ENCODE data around the gene GPR75. TPM values are rescaled to one million over a fixed set of nuclear protein-coding genes. Genes with fewer than 3 reads are reported as not detected.
"Not testable (repeated sequence)": the region's sequence is repeated elsewhere in the genome, so short reads cannot be mapped to it uniquely, and the experiment has no call there.

Gene GPR75
- total RNA-seq, 4 donors from 2014 or later = 0.80 to 19.6 (median 1.3) TPM

DNA sequence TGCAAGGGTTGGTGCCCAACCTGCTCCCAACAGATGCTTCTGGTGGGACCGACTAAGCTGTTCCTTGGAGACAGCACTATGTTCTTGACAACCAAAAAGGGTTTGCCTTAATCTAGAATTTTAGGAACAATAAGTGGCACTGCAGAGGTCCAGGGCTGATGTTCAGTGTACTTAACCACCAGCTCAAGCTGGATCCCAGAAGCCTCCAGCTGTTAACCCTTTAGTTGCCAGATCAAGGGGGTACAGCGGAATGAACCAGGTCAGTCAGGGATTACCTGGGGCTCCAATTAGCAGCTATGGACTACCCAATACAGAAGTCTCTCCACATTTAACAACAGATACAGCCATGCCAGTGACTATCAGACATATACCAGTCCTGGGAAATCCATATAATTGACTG lies 3.5 kb downstream of the GPR75 start:
- intact Hi-C loops (cut with DNase I; ENCODE audit: low total_unique reads) (no loop called here), in situ Hi-C loops (cut with MboI; ENCODE audit: low sequenced_read_pairs in 4 of 4) (no loop called here)
- Histone ChIP-seq H3K4me1 (no peaks in the 10 kb centered on the region), H3K4me3 (no peak overlapping the region), H3K27ac (no peak overlapping the region), H3K9me3 (no peaks in the 10 kb centered on the region), H3K27me3 (no peaks in the 10 kb centered on the region), H3K36me3 (peaks cover 0 to 11% of the 10 kb centered on the region in 2 donors)
- peak in 1 of 2 donors; percentile 19 for ATAC-seq
- TF ChIP-seq, protein P1, sequence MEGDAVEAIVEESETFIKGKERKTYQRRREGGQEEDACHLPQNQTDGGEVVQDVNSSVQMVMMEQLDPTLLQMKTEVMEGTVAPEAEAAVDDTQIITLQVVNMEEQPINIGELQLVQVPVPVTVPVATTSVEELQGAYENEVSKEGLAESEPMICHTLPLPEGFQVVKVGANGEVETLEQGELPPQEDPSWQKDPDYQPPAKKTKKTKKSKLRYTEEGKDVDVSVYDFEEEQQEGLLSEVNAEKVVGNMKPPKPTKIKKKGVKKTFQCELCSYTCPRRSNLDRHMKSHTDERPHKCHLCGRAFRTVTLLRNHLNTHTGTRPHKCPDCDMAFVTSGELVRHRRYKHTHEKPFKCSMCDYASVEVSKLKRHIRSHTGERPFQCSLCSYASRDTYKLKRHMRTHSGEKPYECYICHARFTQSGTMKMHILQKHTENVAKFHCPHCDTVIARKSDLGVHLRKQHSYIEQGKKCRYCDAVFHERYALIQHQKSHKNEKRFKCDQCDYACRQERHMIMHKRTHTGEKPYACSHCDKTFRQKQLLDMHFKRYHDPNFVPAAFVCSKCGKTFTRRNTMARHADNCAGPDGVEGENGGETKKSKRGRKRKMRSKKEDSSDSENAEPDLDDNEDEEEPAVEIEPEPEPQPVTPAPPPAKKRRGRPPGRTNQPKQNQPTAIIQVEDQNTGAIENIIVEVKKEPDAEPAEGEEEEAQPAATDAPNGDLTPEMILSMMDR (IDR thresholded peaks at IDR 0.05 in 4 of 5, conservative IDR thresholded peaks at IDR 0.05 in 1 of 5) = no peak
- no peak for TF ChIP-seq POLR2A (IDR thresholded peaks at IDR 0.05)
- DNase-seq = no peak

DNA sequence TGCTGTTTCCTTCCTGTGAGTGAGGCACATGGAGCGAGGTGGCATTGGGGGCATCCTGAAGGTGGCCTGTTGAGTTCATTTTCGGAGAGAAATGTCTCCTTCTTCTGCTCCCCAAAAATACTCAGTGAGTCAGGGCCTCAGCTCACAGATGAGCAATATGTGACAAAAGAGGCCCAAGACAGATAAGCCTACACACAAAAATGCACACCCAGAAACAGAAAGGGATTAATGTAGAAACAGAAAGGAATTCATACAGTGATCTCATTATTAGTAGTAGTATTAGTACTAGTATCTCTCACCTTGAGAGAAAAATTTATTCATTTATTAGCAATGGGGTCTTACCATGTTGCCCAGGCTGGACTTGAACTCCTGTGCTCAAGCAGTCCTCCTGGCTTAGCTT lies 5.1 kb downstream of the GPR75 start:
- TF ChIP-seq POLR2A (IDR thresholded peaks at IDR 0.05) = no peak
- TF ChIP-seq, protein P1 (IDR thresholded peaks at IDR 0.05 in 4 of 5, conservative IDR thresholded peaks at IDR 0.05 in 1 of 5) = no peak
- Histone ChIP-seq H3K4me3 (no peak overlapping the region), H3K9me3 (no peaks in the 10 kb centered on the region), H3K27ac (peak overlapping the region in 1 of 4 donors; percentile 12), H3K36me3 (peaks cover 0 to 14% of the 10 kb centered on the region in 2 donors), H3K27me3 (no peaks in the 10 kb centered on the region), H3K4me1 (no peaks in the 10 kb centered on the region)
- in situ Hi-C loops (cut with MboI; ENCODE audit: low sequenced_read_pairs in 4 of 4) = no loop called here
- ATAC-seq (no peak), DNase-seq (no peak)
- intact Hi-C loops (cut with DNase I; ENCODE audit: low total_unique reads) = no loop called here

DNA sequence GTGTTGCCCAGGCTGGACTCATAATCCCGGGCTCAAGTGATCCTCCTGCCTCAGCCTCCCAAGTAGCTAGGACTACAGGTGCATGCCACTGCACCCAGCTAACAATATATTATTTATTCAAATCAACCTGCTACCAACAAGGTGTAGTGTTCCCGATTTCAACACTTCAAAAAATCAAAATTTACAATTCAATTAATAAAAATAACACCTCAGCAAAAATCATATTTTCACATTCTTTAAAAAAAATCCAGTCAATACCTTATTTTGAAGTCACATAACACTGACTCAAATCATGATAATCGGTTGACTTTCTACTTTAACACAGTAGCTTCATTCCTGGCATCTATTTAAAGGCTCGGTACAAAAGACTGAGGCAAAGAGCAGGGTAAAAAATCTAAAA lies 7.2 kb downstream of the GPR75 start:
- Histone ChIP-seq H3K9me3 (no peaks in the 10 kb centered on the region), H3K27ac (no peak overlapping the region), H3K27me3 (no peaks in the 10 kb centered on the region), H3K4me1 (no peaks in the 10 kb centered on the region), H3K36me3 (peaks cover 0 to 15% of the 10 kb centered on the region in 2 donors), H3K4me3 (no peak overlapping the region)
- TF ChIP-seq, protein P1 (IDR thresholded peaks at IDR 0.05 in 4 of 5, conservative IDR thresholded peaks at IDR 0.05 in 1 of 5) = no peak
- TF ChIP-seq POLR2A (IDR thresholded peaks at IDR 0.05) = no peak
- DNase-seq (no peak), ATAC-seq (no peak)
- in situ Hi-C loops (cut with MboI; ENCODE audit: low sequenced_read_pairs in 4 of 4) = no loop called here
- intact Hi-C loops (cut with DNase I; ENCODE audit: low total_unique reads) = no loop called here

DNA sequence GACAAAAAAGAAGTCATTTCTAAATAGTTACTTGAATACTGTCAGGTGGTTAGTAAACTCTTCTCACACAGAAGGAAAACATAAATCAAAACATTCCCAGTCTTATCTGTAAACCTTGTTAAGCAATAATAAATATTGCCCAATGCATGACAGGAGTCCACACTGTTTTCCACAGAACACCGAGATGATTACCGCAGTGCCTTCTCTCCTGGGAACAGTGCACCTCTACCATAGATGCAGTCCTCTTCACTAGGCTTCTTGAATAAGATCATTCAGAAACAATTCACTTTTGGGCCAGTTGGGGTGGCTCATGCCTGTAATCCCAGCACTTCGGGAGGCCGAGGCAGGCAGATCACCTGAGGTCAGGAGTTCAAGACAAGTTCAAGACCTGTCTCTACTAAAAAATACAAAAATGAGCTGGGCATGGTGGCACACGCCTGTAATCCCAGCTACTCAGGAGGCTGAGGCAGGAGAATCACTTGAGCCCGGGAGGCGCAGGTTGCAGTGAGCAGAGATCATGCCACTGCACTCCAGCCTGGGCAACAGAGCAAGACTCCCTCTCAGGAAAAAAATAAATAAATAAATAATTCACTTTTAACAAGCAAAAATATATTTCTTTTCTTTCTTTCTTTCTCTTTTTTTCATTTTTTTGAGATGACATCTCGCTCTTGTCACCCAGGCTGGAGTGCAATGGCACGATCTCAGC lies 8.6 kb downstream of the GPR75 start:
- peaks cover 0 to 15% of the 10 kb centered on the region in 2 donors for H3K36me3 ChIP-seq
- intact Hi-C loops (cut with DNase I; ENCODE audit: low total_unique reads); in situ Hi-C loops (cut with MboI; ENCODE audit: low sequenced_read_pairs in 4 of 4); H3K27me3 ChIP-seq; H3K4me3 ChIP-seq; DNase-seq; H3K4me1 ChIP-seq; H3K9me3 ChIP-seq: not testable (repeated sequence)
- peak; percentile 78 to 85 for ATAC-seq
- peak overlapping the region; percentile 6 to 52 (median 28) for H3K27ac ChIP-seq

DNA sequence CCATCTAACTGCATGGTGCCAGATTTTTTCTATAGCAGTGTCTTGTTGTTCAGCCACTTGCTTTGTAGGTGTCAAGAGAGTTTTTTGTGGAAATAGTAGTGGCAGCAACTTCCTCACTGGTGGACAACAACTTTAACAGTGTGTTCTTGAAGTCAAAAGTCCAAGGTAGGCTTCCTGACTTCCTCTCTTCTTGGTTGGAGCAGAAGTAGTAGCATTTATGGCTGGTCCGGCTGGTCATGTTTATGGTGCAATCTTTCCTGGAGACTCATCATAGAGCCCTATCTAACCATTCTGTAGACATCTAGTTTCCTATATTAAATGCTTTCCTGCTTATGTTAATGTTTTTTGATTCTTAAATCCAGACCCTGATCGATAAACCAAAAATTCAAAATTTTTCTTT lies 11.7 kb downstream of the GPR75 start:
- Histone ChIP-seq H3K9me3 (no peaks in the 10 kb centered on the region), H3K27ac (no peak overlapping the region), H3K4me1 (peaks cover 5 to 6% of the 10 kb centered on the region in 2 donors), H3K36me3 (peaks cover 0 to 4% of the 10 kb centered on the region in 2 donors), H3K4me3 (no peak overlapping the region), H3K27me3 (no peaks in the 10 kb centered on the region)
- TF ChIP-seq, protein P1 (IDR thresholded peaks at IDR 0.05 in 4 of 5, conservative IDR thresholded peaks at IDR 0.05 in 1 of 5) = no peak
- TF ChIP-seq POLR2A (IDR thresholded peaks at IDR 0.05) = no peak
- in situ Hi-C loops (cut with MboI; ENCODE audit: low sequenced_read_pairs in 4 of 4) (no loop called here), intact Hi-C loops (cut with DNase I; ENCODE audit: low total_unique reads) (no loop called here)
- no peak for DNase-seq
- no peak for ATAC-seq

All from gastrocnemius medialis (tissue), 4 donors.